Cardiac muscle cell (in vitro differentiated cells and primary cell): ENCODE measurements around the gene ALDH1A2. TPM values are rescaled to one million over a fixed set of nuclear protein-coding genes. Genes with fewer than 3 reads are reported as not detected.

Source experiments
- DNase-seq, 2 donors: peaks; one replicate each; pipeline versions ENCODE4 v3.0.0 to v3.0.0-alpha.2; 2010 to 2017; ENCODE audit warnings: low read depth in 1 of 2, low spot score in 1 of 2
- H3K27ac ChIP-seq: fragments of 200-600 bp; sonication (generic); 2 replicates; pipeline ENCODE4 v1.5.1; 2016
- H3K27me3 ChIP-seq: fragments of 200-600 bp; sonication (generic); 2 replicates; pipeline ENCODE4 v1.6.0; 2016; ENCODE audit warnings: control low read depth
- H3K36me3 ChIP-seq: fragments of 200-600 bp; sonication (generic); 2 replicates; pipeline ENCODE4 v1.5.1; 2016; ENCODE audit warnings: control low read depth
- H3K4me1 ChIP-seq: fragments of 200-600 bp; sonication (generic); 2 replicates; pipeline ENCODE4 v1.8.1; 2017; ENCODE audit warnings: low read depth, mild to moderate bottlenecking, mixed run types
- H3K4me3 ChIP-seq: fragments of 200-600 bp; sonication (generic); 2 replicates; pipeline ENCODE4 v1.5.1; 2016; ENCODE audit warnings: mild to moderate bottlenecking
- H3K9me3 ChIP-seq: fragments of 200-600 bp; sonication (generic); 2 replicates; pipeline ENCODE4 v1.5.1; 2017; ENCODE audit warnings: low read depth, mild to moderate bottlenecking, control low read depth
- CTCF ChIP-seq: IDR thresholded peaks from 2 replicates; pipeline ENCODE4 v1.5.1; 2012; ENCODE audit warnings: low read depth, mild to moderate bottlenecking, low read length
- polyA plus RNA-seq: library from polyadenylated mRNA; unstranded; fragments of >200 nt; fragmentation: Nextera tagmentation; extraction: Ambion mirVana; gene quantifications from 2 replicates; pipeline ENCODE4 v1.2.1, GENCODE V29; 2016
- total RNA-seq: library from RNA; depleted of rRNA; stranded (reverse); fragments of >200 nt; gene quantifications from 2 replicates; pipeline ENCODE4 v1.2.3, GENCODE V29; 2016

The ALDH1A2 gene
- total and polyA plus RNA-seq, 2 experiments from 2014 or later, result 3.5 to 4.0 TPM

GRCh38 chr15:57910672-57911071, 154.8 kb downstream of the ALDH1A2 start:
- Histone ChIP-seq H3K36me3 (no peaks in the 10 kb centered on the region), H3K27me3 (no peaks in the 10 kb centered on the region), H3K9me3 (no peaks in the 10 kb centered on the region), H3K4me3 (no peak overlapping the region), H3K4me1 (no peaks in the 10 kb centered on the region), H3K27ac (no peak overlapping the region)
- DNase-seq, result no peak
- TF ChIP-seq CTCF, result no peak

GRCh38 chr15:57909388-57909787, 156.1 kb downstream of the ALDH1A2 start:
- Histone ChIP-seq H3K27ac (no peak overlapping the region), H3K36me3 (no peaks in the 10 kb centered on the region), H3K9me3 (no peaks in the 10 kb centered on the region), H3K4me3 (no peak overlapping the region), H3K27me3 (no peaks in the 10 kb centered on the region), H3K4me1 (no peaks in the 10 kb centered on the region)
- no peak for DNase-seq
- TF ChIP-seq CTCF, result no peak

- no peak overlapping the region for H3K4me3 ChIP-seq
- H3K27me3 ChIP-seq, result no peaks in the 10 kb centered on the region
- peak in 1 of 2 donors; percentile 17 for DNase-seq
- H3K36me3 ChIP-seq, result no peaks in the 10 kb centered on the region
- H3K27ac ChIP-seq, result no peak overlapping the region
- H3K4me1 ChIP-seq, result no peaks in the 10 kb centered on the region
- TF ChIP-seq CTCF, result no peak
- no peaks in the 10 kb centered on the region for H3K9me3 ChIP-seq
Measured at GRCh38 chr15:57903626-57904025, 161.9 kb downstream of the ALDH1A2 start.

Other genes with a start within 250 kb of the ALDH1A2 start
- gene AQP9, start 72.7 kb upstream of the ALDH1A2 start, total RNA-seq, result not detected in 2 replicates
- not detected in 2 replicates for gene AQP9, start 72.7 kb upstream of the ALDH1A2 start, polyA plus RNA-seq